Endometrial microvascular endothelial cells (primary cell): ENCODE measurements around the gene MAST1. TPM values are rescaled to one million over a fixed set of nuclear protein-coding genes. Genes with fewer than 3 reads are reported as not detected.
"Not testable (repeated sequence)": the region's sequence is repeated elsewhere in the genome, so short reads cannot be mapped to it uniquely, and the experiment has no call there.

Experiments used
- in situ Hi-C: cut with HindIII; loops from 2 replicates; pipeline ENCODE4 v1.10.0; 2017; ENCODE audit warnings: low sequenced_read_pairs, low pct_unique_long_range_greater_than_20kb; ENCODE audit errors: inconsistent ontology term
- total RNA-seq: library from RNA; depleted of rRNA; stranded (reverse); fragments of >200 nt; gene quantifications from one replicate; pipeline ENCODE4 v1.2.3, GENCODE V29; 2015; ENCODE audit errors: inconsistent ontology term

MAST1 gene
- total RNA-seq, 1 donor from 2014 or later, result 0.09 TPM

DNA sequence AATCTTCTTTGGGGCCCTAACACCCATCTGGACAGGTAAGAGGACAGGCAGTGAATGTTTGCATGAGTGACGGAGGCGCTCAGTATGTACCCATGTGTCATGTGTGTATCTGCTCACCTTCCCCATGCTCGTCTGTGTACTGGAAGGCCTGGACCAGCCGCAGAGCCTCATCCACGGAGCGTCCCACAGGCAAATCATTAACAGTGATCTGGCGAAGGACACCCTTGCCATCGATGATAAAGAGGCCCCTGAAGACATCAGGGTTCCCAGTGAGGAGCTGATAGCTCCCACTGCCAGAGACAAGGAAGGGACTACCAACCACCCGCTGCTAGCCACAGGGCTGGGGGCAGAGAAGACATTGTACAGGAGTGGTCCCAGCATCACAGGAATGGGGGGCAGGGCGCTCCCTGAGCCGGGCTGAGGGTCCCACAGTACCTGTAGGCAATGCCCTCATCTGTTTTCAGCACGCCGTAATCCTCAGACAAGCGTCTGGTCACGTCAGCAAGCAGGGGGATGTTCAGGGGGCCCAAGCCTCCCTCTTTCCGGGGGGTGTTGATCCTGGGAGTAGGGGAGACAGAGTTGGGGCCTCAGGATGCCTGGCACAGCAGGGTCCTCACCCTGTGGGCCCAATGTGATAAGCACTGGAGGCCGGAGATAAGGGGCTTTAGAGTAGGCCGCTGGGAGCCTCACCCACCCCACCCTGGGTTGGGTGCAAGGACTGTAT lies 38.4 kb upstream of the MAST1 start:
- in situ Hi-C loops, result no loop called here

DNA sequence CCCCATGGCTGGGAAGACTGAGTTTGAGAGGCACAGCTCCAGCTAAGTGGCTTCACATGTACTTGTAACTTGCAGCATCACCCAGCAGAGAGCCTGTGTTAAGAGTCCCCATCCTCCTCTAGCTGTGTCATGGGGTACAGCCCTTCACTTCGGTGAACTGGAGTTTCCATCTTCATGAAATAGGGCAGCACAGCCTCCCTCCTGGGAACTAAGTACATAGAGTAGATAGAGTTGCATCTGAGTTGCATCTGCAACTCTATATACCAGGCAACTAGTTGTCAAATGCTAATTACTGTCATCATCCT lies 37.9 kb upstream of the MAST1 start:
- in situ Hi-C loops, result no loop called here

DNA sequence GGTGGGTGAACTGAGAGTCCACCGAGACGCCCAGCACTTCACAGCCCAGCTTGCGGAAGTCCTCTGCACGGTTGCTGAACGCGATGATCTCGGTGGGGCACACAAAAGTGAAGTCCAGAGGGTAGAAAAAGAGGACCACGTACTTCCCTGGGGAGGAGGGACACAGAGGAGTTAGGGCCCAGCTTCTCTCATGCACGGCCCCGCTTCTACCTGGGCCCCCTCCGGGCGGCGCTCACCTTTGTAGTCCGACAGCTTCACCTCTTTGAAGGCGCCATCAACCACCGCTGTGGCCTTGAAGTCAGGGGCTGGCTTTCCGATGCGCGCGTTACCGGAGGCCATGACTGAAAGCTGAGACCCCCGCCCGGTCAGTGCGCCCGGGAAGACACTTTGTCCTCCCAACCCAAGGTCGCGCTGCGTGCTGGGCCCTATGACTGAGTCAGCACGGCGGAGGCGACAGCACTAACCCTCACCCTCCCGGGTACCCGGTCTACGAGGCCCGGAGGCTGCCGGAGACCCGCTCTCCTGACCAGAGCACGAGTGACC lies 37.3 kb upstream of the MAST1 start:
- in situ Hi-C loops, result no loop called here

DNA sequence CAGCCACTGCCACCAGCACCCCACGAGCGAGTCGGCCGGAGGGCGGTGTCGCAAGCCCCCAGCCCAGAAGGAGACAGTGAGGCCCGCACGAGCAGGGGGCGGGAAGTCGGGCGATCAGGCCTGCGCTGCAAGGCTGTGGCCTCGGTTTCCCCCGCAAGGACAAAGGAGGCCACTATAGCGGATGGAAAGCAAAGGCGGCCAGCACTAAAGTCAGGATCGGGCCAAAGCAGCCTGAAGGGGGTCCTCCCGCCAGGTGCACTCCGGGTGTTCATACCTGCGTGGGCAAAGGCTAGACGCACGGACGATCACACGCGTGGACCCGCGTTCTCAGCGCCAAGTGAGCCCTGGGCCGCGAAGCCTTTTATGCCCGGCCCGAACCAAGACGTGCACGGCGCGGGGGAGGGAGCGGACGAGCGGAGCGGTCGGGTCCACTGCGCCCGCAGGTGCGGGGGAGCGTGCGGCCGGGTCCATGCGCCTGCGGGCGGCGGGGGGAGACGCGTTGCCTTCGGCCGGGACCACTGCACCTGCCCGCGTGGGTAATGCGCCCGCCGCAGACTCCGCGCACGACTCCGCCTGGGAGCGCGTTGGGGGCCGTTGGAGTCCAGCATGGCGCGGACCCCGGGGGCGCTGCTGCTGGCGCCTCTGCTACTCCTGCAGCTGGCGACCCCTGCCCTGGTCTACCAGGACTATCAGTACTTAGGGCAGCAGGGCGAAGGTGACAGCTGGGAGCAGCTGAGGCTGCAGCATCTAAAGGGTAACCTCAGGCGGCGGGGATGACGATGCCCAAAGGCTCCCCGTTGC lies 36.6 kb upstream of the MAST1 start, which contains the start of the genes PRDX2 and THSD8:
Gene PRDX2 (minus strand): TSS at position 335 of the 801 bp plus-strand sequence. CDS start 539 bp downstream, outside the sequence.
Gene THSD8 (plus strand): TSS at position 604 of the 801 bp plus-strand sequence. CDS start 3 bp downstream, at position 607.
- in situ Hi-C loops, result no loop called here

DNA sequence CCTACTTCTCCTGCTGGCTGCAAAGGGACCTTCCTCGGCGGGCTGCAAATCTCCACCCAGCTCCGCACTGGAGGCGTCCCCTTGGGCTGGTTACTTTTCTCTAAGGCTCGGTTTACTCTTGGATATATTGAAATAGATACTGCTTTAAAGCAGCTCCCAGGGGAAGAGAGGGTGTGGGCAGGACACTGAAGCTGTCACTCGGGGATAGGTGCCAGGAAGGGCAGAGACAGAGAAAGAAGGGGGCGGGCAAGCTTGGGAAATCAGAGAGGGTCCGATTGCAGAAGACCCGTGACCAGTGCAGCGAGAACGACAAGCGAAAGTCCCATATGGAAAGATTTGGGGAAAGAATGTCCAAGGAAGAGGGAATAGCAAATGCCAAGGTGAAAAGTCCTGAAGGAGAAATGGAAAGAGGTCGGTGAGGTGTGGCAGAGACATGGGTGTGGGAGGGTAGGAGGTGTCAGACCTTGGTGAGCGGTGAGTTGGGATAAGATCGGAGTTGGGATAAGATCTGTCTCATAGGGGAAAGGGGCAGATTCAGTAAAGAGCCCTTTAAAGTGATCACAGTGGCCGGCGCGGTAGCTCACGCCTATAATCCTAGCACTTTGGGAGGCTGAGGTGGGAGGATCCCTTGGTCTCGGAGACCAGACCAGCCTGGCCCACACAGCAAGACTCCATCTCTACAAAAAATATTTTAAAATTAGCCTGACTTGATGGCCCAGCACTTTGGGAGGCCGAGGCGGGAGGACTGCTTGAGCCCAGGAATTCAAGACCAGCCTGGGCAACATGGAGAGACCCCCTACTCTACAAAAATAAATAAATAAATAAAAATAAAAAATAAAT lies 35.8 kb upstream of the MAST1 start:
- in situ Hi-C loops, result no loop called here

DNA sequence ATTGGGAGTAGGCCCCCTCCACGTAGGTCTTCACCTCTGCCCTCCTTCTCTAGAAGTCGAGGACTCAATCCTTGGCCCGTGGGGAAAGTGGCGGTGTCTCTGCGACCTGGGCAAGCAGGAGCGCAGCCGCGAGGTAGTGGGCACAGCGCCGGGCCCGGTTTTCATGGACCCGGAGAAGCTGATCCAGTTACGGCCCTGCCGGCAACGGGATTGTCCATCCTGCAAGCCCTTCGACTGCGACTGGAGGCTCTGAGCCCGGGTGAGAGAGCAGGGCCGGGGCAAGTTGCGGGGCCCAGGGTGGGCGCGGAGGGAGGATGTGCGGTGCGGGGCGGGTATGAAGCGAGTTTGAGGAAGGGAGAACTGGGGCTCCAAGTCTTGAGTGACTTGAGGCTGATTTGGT lies 34.3 kb upstream of the MAST1 start:
- in situ Hi-C loops, result no loop called here

DNA sequence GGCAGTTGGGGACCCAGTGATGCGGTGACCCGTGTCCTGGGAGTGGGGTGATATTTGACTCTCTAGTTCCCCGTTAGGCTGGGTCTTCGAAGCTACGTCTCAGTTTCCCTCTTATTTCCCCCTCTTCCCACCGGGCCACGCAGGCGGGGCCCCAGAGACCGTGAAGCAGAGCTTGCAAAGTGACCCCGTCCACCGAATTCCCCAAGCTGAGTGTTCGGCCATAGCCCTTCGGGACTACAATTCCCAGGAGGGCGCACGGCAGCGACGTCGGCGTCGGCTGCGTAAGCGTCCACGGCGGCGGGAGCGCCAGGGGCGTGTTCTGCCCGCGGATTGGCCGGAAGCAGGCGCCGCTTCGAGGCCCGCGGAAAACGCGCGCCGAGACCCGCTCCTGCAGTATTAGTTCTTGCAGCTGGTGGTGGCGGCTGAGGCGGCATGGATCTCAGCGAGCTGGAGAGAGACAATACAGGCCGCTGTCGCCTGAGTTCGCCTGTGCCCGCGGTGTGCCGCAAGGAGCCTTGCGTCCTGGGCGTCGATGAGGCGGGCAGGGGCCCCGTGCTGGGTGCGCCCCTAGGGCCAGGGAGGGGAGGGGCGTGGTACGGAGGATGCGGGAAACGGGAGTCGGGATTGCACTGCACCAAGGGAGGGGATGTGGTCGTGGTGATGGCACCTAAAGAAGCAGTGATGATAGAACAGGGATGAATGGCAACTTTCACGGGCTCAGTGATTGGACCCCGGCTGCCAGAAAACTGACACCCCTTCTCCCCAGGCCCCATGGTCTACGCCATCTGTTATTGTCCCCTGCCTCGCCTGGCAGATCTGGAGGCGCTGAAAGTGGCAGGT lies 31.9 kb upstream of the MAST1 start, which contains the start of gene RNASEH2A:
Gene RNASEH2A (plus strand): TSS at position 343 of the 840 bp plus-strand sequence. CDS start 90 bp downstream, at position 433.
- in situ Hi-C loops, result no loop called here

DNA sequence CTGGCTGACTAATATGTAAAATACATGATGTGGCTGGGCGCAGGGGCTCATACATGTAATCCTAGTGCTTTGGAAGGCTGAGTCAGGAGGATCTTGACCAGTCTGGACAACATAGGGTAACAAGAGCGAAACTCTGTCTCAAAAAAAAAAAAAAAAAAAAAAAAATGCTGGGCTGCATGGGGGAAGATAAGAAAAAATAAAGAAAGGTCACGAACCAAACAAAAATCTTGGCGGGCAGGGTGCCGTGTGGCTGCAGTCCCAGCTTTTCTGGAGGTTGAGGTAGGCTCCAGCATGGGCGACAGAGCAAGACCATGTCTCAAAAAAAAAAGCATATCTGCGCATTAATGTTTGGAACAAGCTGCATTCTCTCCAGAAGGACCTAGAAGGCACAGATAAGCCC lies 23.2 kb upstream of the MAST1 start:
- in situ Hi-C loops, result no loop called here

DNA sequence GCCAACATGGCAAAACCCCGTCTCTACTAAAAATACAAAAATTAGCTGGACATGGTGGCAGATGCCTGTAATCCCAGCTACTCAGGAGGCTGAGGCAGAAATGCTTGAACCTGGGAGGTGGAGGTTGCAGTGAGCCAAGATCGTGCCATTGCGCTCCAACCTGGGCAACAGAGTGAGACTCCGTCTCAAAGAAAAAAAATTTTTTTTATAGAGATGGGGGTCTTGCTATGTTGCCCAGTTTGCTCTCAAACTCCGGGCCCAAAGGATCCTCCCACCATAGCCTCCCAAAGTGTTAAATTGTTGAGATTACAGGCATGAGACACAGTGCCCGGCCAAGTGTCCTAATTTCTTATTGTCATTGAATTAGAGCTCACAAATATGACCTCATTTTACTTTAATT lies 21.1 kb upstream of the MAST1 start:
- in situ Hi-C loops, result not testable (repeated sequence)

DNA sequence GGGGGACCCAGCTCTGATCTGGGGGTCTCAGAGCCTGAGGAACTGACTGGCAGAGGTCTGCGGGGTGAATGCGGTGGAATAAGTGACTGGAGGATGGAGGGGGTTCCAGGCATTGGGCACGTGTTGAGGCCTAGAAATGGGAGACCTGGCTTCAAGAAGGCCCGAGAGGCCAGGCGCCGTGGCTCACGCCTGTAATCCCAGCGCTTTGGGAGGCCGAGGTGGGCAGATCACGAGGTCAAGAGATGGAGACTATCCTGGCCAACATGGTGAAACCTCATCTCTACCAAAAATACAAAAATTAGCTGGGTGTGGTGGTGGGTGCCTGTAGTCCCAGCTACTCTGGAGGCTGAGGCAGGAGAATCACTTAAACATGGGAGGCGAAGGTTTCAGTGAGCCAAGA lies 20.5 kb upstream of the MAST1 start:
- in situ Hi-C loops, result not testable (repeated sequence)

DNA sequence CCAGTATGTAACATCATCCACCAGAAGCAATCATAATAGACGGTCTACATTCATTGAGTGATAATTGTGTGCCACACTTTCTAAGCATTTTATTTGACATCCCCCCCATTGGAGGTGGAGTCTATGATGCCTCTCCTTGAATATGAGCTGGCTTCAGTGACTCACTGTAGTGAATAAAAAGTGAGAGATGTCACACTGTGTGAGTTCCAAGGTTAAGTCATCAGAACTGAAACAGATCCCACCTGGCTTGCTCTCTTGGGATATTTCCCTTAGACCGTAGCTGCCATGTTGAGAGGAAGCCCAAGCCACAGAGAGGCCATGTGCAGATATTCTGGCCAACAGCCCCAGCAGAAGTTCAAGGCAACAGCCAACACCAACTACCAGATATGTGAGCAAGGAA lies 16.6 kb upstream of the MAST1 start:
- in situ Hi-C loops, result no loop called here

DNA sequence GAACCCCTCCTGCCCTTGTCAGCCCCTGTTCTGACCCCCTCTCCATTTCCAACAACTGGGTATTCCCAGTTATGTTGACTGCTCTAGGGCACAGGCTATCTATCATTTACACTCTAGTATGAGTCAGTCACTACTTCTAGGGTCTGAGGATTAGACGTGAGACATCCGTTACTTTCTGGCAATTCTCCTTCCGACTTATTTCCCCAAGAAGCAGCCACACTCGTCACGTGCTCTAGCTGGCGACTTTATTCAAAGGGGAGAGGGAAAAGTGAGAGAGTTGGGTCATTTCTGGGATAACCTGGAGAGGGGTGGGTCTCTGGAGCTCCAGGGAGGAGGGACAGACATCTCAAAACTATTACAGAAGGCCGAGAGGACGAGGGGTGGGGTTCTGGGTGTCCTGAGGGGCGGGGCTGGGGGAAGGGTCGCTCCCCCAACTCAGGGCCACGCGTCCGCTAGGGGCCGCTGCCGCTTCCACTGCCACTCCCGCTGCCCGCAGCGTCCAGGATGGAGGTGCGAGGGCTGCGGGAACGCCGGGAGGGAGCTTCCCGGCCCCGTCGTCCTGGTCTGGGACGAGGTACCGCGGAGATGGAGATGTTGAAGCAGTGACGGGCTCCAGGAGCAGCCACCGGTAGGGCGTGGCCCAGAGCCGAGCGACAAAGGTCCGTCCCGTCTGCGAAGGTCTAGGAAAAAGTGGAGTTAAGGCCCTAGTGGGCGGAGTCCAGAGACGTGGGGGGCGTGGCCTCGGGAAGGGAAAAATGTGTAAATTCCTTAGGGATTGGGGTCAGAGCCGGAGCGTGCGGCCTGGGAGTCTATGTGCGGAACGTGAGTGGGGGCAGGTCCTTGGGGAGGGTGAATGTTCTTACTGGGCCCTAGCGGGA lies 12.8 kb upstream of the MAST1 start:
- in situ Hi-C loops, result no loop called here

DNA sequence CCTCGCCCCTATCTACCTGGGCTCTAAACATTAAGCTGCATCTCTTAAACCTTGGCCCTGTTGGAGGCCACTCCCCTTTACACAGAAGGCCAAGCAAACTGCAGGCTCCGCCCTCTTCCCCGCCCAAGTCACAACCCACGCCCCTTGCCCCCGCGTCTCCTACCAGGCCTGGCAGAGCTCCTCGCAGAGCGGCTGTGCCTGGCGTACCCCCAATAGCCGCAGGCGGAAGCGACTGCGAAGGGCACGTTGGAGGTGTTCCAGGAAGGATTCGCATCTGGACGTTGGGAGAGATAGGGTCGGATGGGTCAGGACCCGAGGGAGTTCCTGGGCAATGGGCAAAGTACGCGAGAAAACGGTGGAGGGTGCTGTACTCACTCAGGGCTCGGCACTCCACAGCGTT lies 9.8 kb upstream of the MAST1 start:
- in situ Hi-C loops, result no loop called here

DNA sequence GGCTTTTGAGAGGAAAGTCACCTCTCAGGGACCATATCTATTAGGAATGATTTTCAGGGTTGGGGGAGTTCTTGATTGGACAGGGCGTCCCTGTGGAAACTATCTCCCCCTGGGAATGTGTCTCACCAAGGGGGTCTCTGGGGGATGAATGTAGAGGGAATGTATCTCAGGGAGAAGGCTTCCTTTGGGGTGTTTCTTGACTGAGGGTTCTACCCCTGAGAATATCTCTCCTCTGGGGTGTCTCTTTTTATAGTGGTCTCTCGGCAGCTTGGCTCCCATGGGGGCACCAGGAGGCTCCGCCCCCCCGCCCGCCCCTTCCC lies 4.9 kb upstream of the MAST1 start:
- in situ Hi-C loops, result no loop called here

DNA sequence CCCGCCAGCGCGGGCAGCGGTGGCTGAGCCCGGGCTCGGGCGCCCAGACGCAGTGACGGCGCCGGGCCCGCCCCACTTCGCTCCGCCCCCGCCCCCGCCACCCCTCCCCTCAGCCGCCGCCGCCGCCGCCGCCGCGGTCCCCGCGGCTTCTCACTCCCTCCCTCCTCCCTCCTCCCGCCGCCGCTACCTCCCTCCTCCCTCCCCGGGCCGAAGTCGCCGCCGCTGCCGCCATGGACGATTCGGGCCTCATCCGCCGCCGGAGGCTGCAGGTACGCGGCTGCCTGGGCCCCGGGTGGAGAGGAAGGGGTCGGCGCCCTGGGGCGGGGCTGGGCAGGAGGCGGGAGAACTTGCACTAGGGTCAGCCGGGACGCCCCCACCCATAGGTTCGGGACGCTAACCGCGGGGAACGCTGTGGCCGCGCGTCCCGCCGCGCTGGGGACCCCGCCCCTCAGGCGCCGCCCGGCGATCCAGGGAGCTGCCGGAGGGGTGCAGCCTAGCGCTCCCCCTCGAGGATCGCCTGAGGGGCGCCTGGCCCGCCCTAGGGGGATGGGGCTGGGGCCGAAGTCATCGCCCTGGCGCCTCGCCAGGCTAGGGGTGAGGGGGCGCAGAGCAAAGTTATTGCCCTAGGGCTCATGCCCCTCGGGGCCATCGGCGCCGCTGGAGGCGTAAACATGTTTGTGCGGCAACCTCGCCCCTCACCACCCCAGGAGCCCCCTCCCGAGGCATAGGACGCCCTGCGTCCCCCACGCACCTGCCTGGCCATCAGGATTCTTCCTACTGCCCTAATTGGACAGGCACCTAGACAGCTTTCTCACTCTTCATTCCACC lies 4.4 kb upstream of the MAST1 start:
- in situ Hi-C loops, result no loop called here

DNA sequence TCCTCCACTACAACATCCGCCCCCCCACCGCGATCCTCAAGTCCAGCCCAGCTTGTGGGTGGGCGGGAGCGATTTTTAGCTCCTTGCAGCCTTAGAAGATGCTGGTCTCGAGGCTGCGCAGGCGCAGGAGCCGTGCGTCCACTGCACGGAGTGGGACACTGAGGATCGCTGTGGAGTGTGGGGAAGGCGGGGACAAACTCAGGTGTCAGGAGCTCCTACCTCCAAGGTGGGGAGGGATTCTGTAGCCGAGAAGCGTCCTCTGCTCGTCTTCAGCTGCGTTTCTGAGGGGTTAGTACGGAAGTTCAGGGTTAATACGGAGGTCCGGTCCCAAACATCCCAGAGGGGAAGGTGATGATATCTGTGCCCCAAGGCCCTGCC lies 3.8 kb upstream of the MAST1 start, which contains the start of gene RTBDN:
Gene RTBDN (minus strand): TSS at position 14 of the 378 bp plus-strand sequence. CDS start 4,600 bp downstream, outside the sequence.
- in situ Hi-C loops, result no loop called here
